NCI-H524 (cell line): Measurements from ENCODE around the gene UBE2S.

Experiments used
- DNase-seq, 2 experiments: peaks; one replicate each; lab custom pipeline; 2025; lab: John Stamatoyannopoulos, UW

Gene UBE2S

DNA sequence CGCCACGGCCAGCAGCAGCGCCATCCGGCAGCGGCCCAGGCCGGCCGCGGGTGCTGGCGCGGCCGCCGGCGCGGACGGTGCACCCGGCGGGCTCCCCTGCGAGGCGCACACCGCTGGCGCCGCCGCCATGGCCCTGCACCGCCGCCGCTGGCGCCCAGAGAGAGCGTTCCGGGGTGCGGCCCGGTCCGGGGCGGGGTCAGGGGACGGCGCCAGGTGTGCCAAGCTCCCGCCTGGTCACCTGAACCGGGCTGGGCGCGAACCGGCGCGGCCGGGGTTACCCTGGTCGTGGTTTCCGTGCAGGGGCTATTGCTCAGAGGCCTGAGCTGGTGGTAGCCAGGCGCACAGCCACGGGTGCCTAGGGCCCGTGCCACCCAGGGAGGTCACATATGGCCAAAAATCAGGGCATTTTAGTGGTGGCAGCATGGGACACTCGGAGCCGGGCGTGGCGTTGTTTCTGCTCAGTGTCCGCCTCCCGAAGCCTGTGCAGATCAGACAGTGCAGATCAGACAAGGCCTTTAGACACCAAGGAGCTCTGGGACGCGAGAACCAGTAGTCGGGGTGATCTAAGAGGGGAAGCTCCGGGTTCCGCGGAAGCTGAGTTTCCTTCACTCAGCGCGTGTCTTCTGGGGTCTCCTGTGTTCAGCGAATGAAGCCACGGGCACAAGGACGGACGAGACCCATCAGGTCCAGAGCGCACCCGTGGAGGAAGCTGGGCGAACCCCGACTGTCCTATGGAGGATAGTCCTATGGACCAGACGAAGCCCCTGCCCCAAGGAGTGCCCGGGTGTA is 23.3 kb downstream of the UBE2S start, which contains the start of gene TMEM238:
TSS of gene TMEM238 (minus strand) at position 162 of the 789 bp plus-strand sequence. CDS start at position 129, 33 bp downstream.
- DNase-seq: peak in 1 of 2 experiments; percentile 54

- DNase-seq: peak; percentile 26 to 60
Observed at GRCh38 chr19:55383279-55384130, 24.1 kb downstream of the UBE2S start.

DNA sequence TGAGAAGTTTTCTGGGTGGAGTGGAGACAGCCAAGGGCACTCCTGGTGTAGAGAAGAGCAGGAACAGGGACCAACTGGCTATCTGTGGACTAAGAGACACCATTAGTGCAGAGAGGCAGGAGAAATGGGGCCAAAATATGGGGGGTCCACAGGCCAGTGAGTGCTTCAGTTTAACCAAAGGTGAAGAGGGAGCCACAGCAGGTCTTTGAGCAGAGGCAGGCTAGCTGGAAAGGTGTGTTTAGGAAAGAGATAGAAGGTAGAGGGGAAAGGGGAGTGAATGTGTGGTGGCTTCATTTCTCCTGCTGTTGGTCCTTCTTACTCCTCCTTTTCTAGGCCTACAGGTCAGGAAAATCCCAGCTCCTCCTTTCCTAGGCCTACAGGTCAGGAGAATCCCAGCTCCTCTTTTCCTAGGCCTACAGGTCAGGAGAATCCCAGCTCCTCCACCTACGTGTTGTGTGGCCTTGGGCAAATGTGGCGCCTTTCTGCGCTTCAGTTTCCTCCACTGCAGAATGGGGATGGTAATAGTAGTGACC is 25.0 kb downstream of the UBE2S start:
- no peak for DNase-seq

DNA sequence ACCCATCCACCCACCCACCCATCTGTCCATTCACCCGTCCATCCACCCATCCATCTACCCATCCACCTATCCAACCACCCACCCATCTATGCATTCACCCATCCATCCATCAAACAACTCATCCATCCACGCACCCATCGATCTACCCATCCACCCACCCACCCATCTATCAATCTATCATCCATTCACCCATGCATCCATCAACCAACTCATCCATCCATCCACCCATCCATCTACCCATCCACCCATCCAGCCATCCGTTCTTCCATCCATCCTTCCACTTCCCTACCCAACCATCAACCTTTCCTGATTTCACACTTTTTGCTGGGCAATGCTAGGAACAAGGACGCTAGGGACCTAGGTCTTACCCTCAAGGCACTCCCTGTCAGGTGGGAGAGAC is 25.6 kb downstream of the UBE2S start:
- no peak for DNase-seq

DNA sequence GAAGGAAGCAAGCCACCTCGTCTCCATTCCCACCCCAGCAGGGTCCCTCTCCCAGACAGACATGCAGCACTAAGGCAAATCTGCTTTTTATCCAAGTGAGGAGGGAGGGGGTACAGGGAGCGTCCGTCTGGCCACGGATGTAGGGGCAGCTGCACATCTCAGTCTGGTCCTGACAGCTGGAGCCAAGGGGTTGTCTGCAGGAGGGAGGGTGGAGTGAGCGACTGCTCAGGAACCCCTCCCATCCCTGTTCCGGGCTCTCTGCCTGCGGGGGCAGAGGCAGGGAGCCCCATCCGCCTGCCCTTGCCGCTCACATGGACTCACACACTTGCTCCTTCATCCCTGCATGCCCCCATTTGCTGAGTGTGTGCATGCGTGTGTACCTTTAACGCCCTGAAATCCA is 28.4 kb downstream of the UBE2S start:
- DNase-seq: peak; percentile 90 to 97

- DNase-seq: peak; percentile 58 to 81
Observed at GRCh38 chr19:55377356-55378131, 30.0 kb downstream of the UBE2S start.

DNA sequence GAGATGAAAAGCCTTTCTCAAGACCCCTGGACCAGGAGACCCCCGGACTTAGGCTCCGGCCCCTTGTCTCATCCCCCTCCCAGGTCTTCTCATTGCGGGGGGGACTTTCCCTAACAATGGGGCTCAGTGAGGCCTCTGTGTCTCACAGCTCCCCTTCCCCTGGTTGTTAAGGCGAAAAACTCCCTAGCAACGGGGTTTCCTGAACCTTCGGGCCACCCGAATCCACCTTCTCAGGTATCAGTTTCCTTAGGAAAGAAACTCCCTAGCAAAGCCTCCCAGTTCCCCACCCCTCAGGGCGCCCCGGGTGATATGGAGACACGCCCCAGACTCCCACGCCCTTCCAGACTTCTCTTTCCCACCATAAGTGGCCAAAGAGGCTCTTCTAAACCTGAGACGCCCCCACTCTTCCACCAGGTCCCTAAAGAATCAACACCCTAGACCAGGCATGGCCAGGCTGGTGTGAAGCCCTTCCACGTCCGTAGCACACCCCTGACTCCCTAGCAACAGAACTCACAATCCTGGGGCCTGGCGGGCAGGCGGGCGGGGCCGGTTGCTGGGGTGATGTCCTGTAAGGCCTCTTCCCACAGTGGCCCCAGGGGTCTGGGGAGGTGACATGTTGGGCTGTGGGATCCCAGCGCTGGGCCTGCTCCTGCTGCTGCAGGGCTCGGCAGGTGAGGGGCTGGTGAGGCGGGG is 31.2 kb downstream of the UBE2S start, which contains the start of gene TMEM190:
TSS of gene TMEM190 (plus strand) at position 586 of the 693 bp plus-strand sequence. CDS start at position 614, 28 bp downstream.
- no peak for DNase-seq

GRCh38 chr19:55373993-55374757 is 33.4 kb downstream of the UBE2S start:
- DNase-seq: peak in 1 of 2 experiments; percentile 29

DNA sequence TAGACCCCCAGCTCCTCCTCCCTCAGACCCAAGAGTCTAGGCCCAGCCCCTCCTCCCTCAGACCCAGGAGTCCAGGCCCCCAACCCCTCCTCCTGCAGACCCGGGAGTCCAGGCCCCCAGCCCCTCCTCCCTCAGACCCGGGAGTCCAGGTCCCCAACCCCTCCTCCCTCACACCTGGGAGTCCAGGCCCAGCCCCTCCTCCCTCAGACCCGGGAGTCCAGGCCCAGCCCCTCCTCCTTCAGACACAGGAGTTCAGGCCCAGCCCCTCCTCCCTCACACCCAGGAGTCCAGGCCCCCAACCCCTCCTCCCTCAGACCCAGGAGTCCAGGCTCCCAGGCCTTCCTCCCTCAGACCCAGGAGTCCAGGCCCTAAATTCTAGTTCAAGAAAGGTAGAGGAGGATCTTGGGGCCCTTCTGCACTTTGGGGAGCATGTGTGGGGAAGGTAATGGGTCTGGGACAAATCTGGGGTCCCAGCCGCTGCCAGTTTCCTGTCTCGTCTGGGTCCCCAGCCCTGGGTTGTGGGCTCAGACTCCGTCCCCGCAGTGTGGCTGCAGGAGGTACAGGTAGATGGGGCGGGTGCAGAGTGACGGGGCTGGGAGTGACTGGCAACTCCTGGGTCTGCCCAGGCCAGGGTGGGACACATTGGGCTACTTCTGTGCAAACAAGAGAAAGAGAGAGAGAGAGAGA is 34.1 kb downstream of the UBE2S start:
- DNase-seq: no peak

- no peak for DNase-seq
Observed at GRCh38 chr19:55372316-55373081, 35.1 kb downstream of the UBE2S start.

GRCh38 chr19:55370305-55370988 is 37.1 kb downstream of the UBE2S start, which contains the start of gene IL11:
Gene IL11 (minus strand): TSS chr19:55370463. CDS start chr19:55370310, 153 bp downstream.
- no peak for DNase-seq

GRCh38 chr19:55369653-55370304 is 37.8 kb downstream of the UBE2S start:
- peak; percentile 62 to 85 for DNase-seq

- DNase-seq: peak in 1 of 2 experiments; percentile 41
Observed at GRCh38 chr19:55368701-55369563, 38.7 kb downstream of the UBE2S start.

DNA sequence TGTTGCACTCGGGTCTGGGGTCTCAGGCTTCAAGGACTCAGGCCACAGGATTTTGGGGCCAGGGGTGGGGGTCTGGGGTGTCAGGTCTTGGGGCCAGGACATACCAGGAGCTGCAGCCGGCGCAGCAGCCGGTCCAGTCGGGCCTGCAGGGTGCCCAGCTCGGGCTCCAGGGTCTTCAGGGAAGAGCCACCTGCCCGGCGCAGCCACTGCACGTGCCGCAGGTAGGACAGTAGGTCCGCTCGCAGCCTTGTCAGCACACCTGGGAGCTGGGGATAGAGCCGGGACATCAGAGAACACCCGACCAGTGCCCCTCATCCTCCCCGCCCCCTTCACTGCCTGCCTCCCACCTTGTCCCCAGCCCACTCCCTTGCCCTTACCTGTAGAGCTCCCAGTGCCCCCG is 39.5 kb downstream of the UBE2S start:
- no peak for DNase-seq

DNA sequence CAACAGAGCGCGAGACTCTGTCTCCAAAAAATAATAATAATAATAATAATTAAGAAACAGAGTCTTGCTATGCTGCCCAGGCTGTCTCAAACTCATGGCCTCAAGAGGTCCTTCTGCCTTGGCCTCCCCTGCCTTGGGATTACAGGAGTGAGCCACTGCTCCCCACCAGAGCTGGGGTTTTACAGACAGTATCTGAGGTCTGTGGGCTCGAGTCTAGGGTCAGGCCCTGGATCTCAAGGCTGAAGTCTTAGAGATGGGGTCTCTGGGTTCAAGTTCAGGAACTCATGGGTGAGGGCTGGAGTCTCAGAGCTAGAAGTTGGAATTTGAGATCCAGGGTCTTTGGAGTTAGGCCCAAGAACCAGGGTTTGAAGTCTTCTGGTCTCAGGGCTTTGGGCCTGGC is 40.8 kb downstream of the UBE2S start:
- no peak for DNase-seq

- no peak for DNase-seq
Observed at GRCh38 chr19:55365964-55366363, 41.6 kb downstream of the UBE2S start.

- no peak for DNase-seq
Observed at GRCh38 chr19:55365245-55365644, 42.3 kb downstream of the UBE2S start.
